Endothelial cell of umbilical vein (primary cell): Measurements from ENCODE around the gene SIVA1. TPM values are rescaled to one million over a fixed set of nuclear protein-coding genes. Genes with fewer than 3 reads are reported as not detected.

Experiments
- BruUV-seq: library from RNA; stranded (reverse); fragments of 400-500 nt; replicated peaks from 2 replicates; lab custom pipeline; 2021; lab: Mats Ljungman, UMichigan
- CTCF ChIA-PET: fragments of 300-600, 350-600 bp; sonication (Branson Sonifier 250); formaldehyde crosslinking; loops from one replicate; lab custom pipeline; 2021; ENCODE audit warnings: antibody characterized with exemption, inconsistent platforms; lab: Charles Lee
- POLR2A ChIA-PET: fragments of 300-600, 350-600 bp; sonication (Branson Sonifier 250); formaldehyde crosslinking; loops from one replicate; lab custom pipeline; 2021; ENCODE audit warnings: antibody characterized with exemption, inconsistent platforms; lab: Charles Lee
- DNase-seq: peaks from one replicate; pipeline ENCODE4 v3.0.0-alpha.2; 2011; ENCODE audit warnings: low read depth, low spot score
- FAIRE-seq: peaks from 2 replicates; lab custom pipeline; 2011; peaks lifted over from hg19 to GRCh38; lab: Jason Lieb, UNC
- H2AFZ ChIP-seq: 2 replicates; pipeline ENCODE4 v1.6.0; 2012; ENCODE audit warnings: low read depth, low read length, control low read depth, inconsistent platforms
- H3K27ac ChIP-seq: 2 replicates; pipeline ENCODE4 v1.5.1; 2011; ENCODE audit warnings: low read depth, mild to moderate bottlenecking, control low read depth, low read length, moderate library complexity; ENCODE audit not compliant: insufficient read depth
- H3K27me3 ChIP-seq, 2 experiments: 2 replicates each; pipeline versions ENCODE4 v1.6.0 to v1.6.1; 2011; ENCODE audit warnings: low read length in 2 of 2, mixed read lengths in 1 of 2; ENCODE audit not compliant: control insufficient read depth in 2 of 2, insufficient read depth in 2 of 2
- H3K36me3 ChIP-seq, 2 experiments: 2 replicates in 1 of 2; 3 replicates in 1 of 2; pipeline ENCODE4 v1.5.1; 2011; ENCODE audit warnings: low read length in 2 of 2, mild to moderate bottlenecking in 1 of 2, moderate library complexity in 1 of 2; ENCODE audit not compliant: control insufficient read depth in 2 of 2, insufficient read depth in 2 of 2; ENCODE audit errors: extremely low read depth in 1 of 2
- H3K4me1 ChIP-seq: 3 replicates; pipeline ENCODE4 v1.5.1; 2011; ENCODE audit warnings: mild to moderate bottlenecking, low read length; ENCODE audit not compliant: control insufficient read depth, insufficient read depth; ENCODE audit errors: extremely low read depth
- H3K4me2 ChIP-seq: 2 replicates; pipeline ENCODE4 v1.6.1; 2011; ENCODE audit warnings: low read length, control low read depth, mixed read lengths; ENCODE audit not compliant: insufficient read depth
- H3K4me3 ChIP-seq, 3 experiments: fragments of 200-600 bp in 1 of 3; sonication (generic), shearing (Covaris generic) in 1 of 3; replicated peaks in 1 of 3; 2 replicates each; pipeline ENCODE4 v1.5.1; 2011 to 2016; ENCODE audit warnings: control low read depth in 3 of 3, low read length in 3 of 3, mild to moderate bottlenecking in 2 of 3, inconsistent platforms in 1 of 3, low read depth in 1 of 3, moderate library complexity in 1 of 3; ENCODE audit not compliant: insufficient read depth in 1 of 3
- H3K79me2 ChIP-seq: 2 replicates; pipeline ENCODE4 v1.6.0; 2012; ENCODE audit warnings: low read length, inconsistent platforms; ENCODE audit not compliant: control insufficient read depth, insufficient read depth
- H3K9ac ChIP-seq: replicated peaks from 2 replicates; pipeline ENCODE3; 2011; ENCODE audit warnings: low read length, control low read depth; ENCODE audit not compliant: insufficient read depth; ENCODE audit errors: extremely low read depth
- H3K9me1 ChIP-seq: replicated peaks from 3 replicates; pipeline ENCODE4 v1.6.0; 2011; ENCODE audit warnings: mild to moderate bottlenecking, low read length; ENCODE audit not compliant: control insufficient read depth, insufficient read depth; ENCODE audit errors: extremely low read depth
- H3K9me3 ChIP-seq: replicated peaks from 2 replicates; pipeline ENCODE4 v1.5.1; 2012; ENCODE audit warnings: low read length, inconsistent platforms; ENCODE audit not compliant: control insufficient read depth, insufficient read depth
- H4K20me1 ChIP-seq: replicated peaks from 2 replicates; pipeline ENCODE3; 2011; ENCODE audit warnings: mild to moderate bottlenecking, low read length; ENCODE audit not compliant: control insufficient read depth, insufficient read depth; ENCODE audit errors: extremely low read depth
- EZH2 ChIP-seq: IDR thresholded peaks from 2 replicates; pipeline ENCODE4 v1.6.1; 2012; ENCODE audit warnings: borderline replicate concordance, low read depth, mild to moderate bottlenecking, moderate library complexity, low read length, inconsistent platforms; ENCODE audit not compliant: severe bottlenecking
- GATA2 ChIP-seq: IDR thresholded peaks from 2 replicates; pipeline ENCODE4 v1.7.0; 2011; ENCODE audit warnings: low read depth, mild to moderate bottlenecking, moderate library complexity, mixed read lengths, low read length; ENCODE audit not compliant: insufficient read length, insufficient read depth
- JUN ChIP-seq: IDR thresholded peaks from 2 replicates; pipeline ENCODE4 v1.6.1; 2011; ENCODE audit warnings: borderline replicate concordance, low read depth; ENCODE audit not compliant: insufficient read length, insufficient read depth
- MAX ChIP-seq: IDR thresholded peaks from 2 replicates; pipeline ENCODE4 v1.6.1; 2011; ENCODE audit not compliant: insufficient read depth, insufficient read length
- MYC ChIP-seq: IDR thresholded peaks from one replicate; pipeline ENCODE4 v1.6.1; 2011; ENCODE audit warnings: mild to moderate bottlenecking, low read depth, low read length
- POLR2A ChIP-seq: IDR thresholded peaks from 2 replicates; pipeline ENCODE4 v1.6.1; 2012; ENCODE audit warnings: low read depth, mild to moderate bottlenecking, control low read depth, low read length
- POLR2AphosphoS5 ChIP-seq: IDR thresholded peaks from 2 replicates; pipeline ENCODE4 v1.6.1; 2012; ENCODE audit warnings: low read depth, mild to moderate bottlenecking, control low read depth, low read length, moderate library complexity; ENCODE audit not compliant: insufficient read depth
- dilution Hi-C: fragments of 300-500 bp; cut with MboI; formaldehyde crosslinking; loops from one replicate; pipeline ENCODE4 v1.15.0; 2019; ENCODE audit warnings: low sequenced_read_pairs; ENCODE audit not compliant: extremely low pct_ligation_motif_present
- intact Hi-C: fragments of 100-400 bp; cut with micrococcal nuclease; formaldehyde crosslinking; loops from one replicate; pipeline ENCODE4 v1.10.0; 2022
- polyA plus RNA-seq, 4 experiments: library from polyadenylated mRNA; depleted of rRNA in 3 of 4; stranded (reverse) in 3 of 4; unstranded in 1 of 4; fragments of >200 nt; gene quantifications; 2 replicates each; pipeline versions ENCODE4 v1.2.1 to v1.2.3, GENCODE V29; 2011 to 2012; ENCODE audit warnings: missing spikeins in 1 of 4
- total RNA-seq: library from RNA; stranded (reverse); gene quantifications from 2 replicates; pipeline ENCODE4 v1.2.3, GENCODE V29; 2021

Gene SIVA1
- total and polyA plus RNA-seq, 2 donors (not counting 3 experiments of a cell fraction or from before 2014, with no cell fraction given) = 101 to 299 TPM

DNA sequence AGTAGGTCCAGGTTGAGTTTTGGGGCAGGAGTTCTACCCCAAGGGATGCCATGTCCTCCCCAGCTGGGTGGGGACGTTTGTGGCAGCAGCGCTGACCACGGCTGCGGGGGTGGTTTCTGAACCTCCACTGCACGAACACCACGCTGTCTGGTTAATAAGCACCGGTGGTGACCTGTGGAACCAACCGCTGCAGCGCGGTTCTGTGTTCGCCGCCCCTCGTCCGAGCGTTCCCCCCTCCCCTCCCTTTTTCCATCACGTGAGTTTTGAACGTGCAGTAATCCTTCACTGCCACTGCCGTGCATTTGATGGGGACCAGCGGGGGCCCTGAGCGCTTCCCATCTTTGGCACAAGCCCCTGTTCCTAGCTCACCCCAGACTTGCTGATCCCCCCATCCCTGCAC, 35.3 kb upstream of the SIVA1 start:
- POLR2A ChIA-PET = no interaction called here
- no peaks in the 10 kb centered on the region for H3K4me1 ChIP-seq
- no peaks in the 10 kb centered on the region for H3K9me1 ChIP-seq
- no peak overlapping the region for H2AFZ ChIP-seq
- peaks cover 10 to 39% of the 10 kb centered on the region in 2 experiments for H3K36me3 ChIP-seq
- FAIRE-seq (no peak), DNase-seq (no peak)
- no peaks in the 10 kb centered on the region for H4K20me1 ChIP-seq
- CTCF ChIA-PET = no interaction called here
- BruUV-seq = no TSS peak
- no peak overlapping the region for H3K9ac ChIP-seq
- no peaks in the 10 kb centered on the region for H3K79me2 ChIP-seq
- H3K27ac ChIP-seq = no peak overlapping the region
- dilution Hi-C loops (no loop called here), intact Hi-C loops (no loop called here)
- no peak overlapping the region for H3K4me3 ChIP-seq
- no peak overlapping the region for H3K4me2 ChIP-seq
- H3K27me3 ChIP-seq = no peaks in the 10 kb centered on the region
- TF ChIP-seq POLR2AphosphoS5 = no peak
- no peak for TF ChIP-seq MAX
- no peak for TF ChIP-seq EZH2
- no peak for TF ChIP-seq GATA2
- TF ChIP-seq POLR2A = no peak
- no peak for TF ChIP-seq MYC
- no peak for TF ChIP-seq JUN
- no peaks in the 10 kb centered on the region for H3K9me3 ChIP-seq

DNA sequence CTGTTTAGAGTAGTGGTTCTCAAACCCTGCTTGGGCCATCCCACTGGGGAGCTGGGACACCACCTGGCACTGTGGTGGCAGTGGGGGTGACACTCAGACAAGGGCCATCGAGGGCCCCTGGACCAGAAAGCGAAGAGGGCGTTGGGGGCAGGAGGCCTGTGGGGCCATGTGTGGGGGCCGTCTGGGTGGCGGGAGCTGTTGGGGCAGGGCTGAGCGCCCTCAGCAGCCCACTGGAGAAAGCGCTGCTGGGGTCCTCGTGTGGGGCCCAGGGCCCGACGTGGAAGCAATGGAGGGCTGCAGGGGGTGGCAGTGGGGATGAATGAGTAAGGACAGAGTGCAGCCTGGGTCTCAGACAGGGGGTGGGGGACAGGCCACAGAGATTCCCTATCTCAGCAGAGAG, 34.8 kb upstream of the SIVA1 start:
- Histone ChIP-seq H3K9me3 (no peaks in the 10 kb centered on the region), H3K9me1 (no peaks in the 10 kb centered on the region), H3K79me2 (no peaks in the 10 kb centered on the region), H3K4me3 (no peak overlapping the region), H3K4me2 (no peak overlapping the region), H3K9ac (no peak overlapping the region), H4K20me1 (no peaks in the 10 kb centered on the region), H3K27me3 (no peaks in the 10 kb centered on the region), H3K4me1 (no peaks in the 10 kb centered on the region), H3K36me3 (peaks cover 8 to 34% of the 10 kb centered on the region in 2 experiments), H3K27ac (no peak overlapping the region), H2AFZ (no peak overlapping the region)
- intact Hi-C loops = no loop called here
- dilution Hi-C loops = no loop called here
- no peak for TF ChIP-seq EZH2
- POLR2A ChIA-PET = no interaction called here
- DNase-seq (no peak), FAIRE-seq (no peak)
- CTCF ChIA-PET = no interaction called here
- BruUV-seq = no TSS peak
